ENCODE data around the gene COX7C. TPM values are rescaled to one million over a fixed set of nuclear protein-coding genes. Genes with fewer than 3 reads are reported as not detected.

COX7C gene
- total and polyA plus RNA-seq, 9 of the 15 experiments (the other 6 are each of a cell fraction or from before 2014, with no cell fraction given) = 576 to 1,783 (median 996) TPM

- no peak for TF ChIP-seq GTF2B (IDR thresholded peaks at IDR 0.05; ENCODE audit: extremely low read depth, insufficient read length)
- TF ChIP-seq, protein P1, sequence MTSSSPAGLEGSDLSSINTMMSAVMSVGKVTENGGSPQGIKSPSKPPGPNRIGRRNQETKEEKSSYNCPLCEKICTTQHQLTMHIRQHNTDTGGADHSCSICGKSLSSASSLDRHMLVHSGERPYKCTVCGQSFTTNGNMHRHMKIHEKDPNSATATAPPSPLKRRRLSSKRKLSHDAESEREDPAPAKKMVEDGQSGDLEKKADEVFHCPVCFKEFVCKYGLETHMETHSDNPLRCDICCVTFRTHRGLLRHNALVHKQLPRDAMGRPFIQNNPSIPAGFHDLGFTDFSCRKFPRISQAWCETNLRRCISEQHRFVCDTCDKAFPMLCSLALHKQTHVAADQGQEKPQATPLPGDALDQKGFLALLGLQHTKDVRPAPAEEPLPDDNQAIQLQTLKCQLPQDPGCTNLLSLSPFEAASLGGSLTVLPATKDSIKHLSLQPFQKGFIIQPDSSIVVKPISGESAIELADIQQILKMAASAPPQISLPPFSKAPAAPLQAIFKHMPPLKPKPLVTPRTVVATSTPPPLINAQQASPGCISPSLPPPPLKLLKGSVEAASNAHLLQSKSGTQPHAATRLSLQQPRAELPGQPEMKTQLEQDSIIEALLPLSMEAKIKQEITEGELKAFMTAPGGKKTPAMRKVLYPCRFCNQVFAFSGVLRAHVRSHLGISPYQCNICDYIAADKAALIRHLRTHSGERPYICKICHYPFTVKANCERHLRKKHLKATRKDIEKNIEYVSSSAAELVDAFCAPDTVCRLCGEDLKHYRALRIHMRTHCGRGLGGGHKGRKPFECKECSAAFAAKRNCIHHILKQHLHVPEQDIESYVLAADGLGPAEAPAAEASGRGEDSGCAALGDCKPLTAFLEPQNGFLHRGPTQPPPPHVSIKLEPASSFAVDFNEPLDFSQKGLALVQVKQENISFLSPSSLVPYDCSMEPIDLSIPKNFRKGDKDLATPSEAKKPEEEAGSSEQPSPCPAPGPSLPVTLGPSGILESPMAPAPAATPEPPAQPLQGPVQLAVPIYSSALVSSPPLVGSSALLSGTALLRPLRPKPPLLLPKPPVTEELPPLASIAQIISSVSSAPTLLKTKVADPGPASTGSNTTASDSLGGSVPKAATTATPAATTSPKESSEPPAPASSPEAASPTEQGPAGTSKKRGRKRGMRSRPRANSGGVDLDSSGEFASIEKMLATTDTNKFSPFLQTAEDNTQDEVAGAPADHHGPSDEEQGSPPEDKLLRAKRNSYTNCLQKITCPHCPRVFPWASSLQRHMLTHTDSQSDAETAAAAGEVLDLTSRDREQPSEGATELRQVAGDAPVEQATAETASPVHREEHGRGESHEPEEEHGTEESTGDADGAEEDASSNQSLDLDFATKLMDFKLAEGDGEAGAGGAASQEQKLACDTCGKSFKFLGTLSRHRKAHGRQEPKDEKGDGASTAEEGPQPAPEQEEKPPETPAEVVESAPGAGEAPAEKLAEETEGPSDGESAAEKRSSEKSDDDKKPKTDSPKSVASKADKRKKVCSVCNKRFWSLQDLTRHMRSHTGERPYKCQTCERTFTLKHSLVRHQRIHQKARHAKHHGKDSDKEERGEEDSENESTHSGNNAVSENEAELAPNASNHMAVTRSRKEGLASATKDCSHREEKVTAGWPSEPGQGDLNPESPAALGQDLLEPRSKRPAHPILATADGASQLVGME (CRISPR knock-in tag; IDR thresholded peaks at IDR 0.05) = 0 out of 2 replicates have a peak, but pooled peaks have one; percentile 63
- no peak for TF ChIP-seq BDP1 (IDR thresholded peaks at IDR 0.05; ENCODE audit: insufficient read depth, insufficient read length)
- TF ChIP-seq ATF3 (IDR thresholded peaks at IDR 0.05) = no peak
- no peak for TF ChIP-seq ATF3 (CRISPR knock-in tag; conservative IDR thresholded peaks at IDR 0.05)
- no peak for TF ChIP-seq FUS (optimal IDR thresholded peaks at IDR 0.05; ENCODE audit: low read depth, low read length)
- TF ChIP-seq CBX1 (IDR thresholded peaks at IDR 0.05; ENCODE audit: low read depth) = no peak
- no peak for TF ChIP-seq BRCA1 (IDR thresholded peaks at IDR 0.05)
- no peak for TF ChIP-seq BRCA1 (CRISPR knock-in tag; IDR thresholded peaks at IDR 0.05)
- no peak for TF ChIP-seq RFX7 (CRISPR knock-in tag; IDR thresholded peaks at IDR 0.05)
- TF ChIP-seq ETV5 (CRISPR knock-in tag; IDR thresholded peaks at IDR 0.05; ENCODE audit: low read depth) = peak; percentile 76; the same call in 1 of the 2 replicates
- no peak for TF ChIP-seq POLR3A (IDR thresholded peaks at IDR 0.05; ENCODE audit: borderline replicate concordance, extremely low read depth, insufficient read depth, insufficient read length)
- TF ChIP-seq ZNF507 (tag; conservative IDR thresholded peaks at IDR 0.05) = no peak
- TF ChIP-seq POLR2H (tag; IDR thresholded peaks at IDR 0.05; ENCODE audit: low read depth) = peak; percentile 74; the same call in 1 of the 2 replicates
- TF ChIP-seq NFIC (IDR thresholded peaks at IDR 0.05) = 0 out of 2 replicates have a peak, but pooled peaks have one; percentile 21
- TF ChIP-seq ZNF668 (CRISPR knock-in tag; IDR thresholded peaks at IDR 0.05) = no peak
- TF ChIP-seq ZNF778 (CRISPR knock-in tag; IDR thresholded peaks at IDR 0.05) = no peak
- TF ChIP-seq ZNF57 (CRISPR knock-in tag; IDR thresholded peaks at IDR 0.05) = no peak
- TF ChIP-seq PTBP1 (IDR thresholded peaks at IDR 0.05; ENCODE audit: low read depth, low read length) = 0 out of 2 replicates have a peak, but pooled peaks have one; percentile 21
- TF ChIP-seq ZNF239 (CRISPR knock-in tag; IDR thresholded peaks at IDR 0.05) = no peak
Measured at GRCh38 chr5:86617756-86618576, at the start of gene COX7C (continued).
